Stimulated activated CD4-positive, alpha-beta T cell treated with anti-CD3 and anti-CD28 coated beads, Interleukin-4, amount 100 ng/mL, for 1 hour (primary cell): ENCODE results near the gene GSG1L.
"Not testable (repeated sequence)": the region's sequence is repeated elsewhere in the genome, so short reads cannot be mapped to it uniquely, and the experiment has no call there.

Experiments
- DNase-seq: peaks from one replicate; pipeline ENCODE4 v3.0.0-alpha.2; 2020

The GSG1L gene

DNA sequence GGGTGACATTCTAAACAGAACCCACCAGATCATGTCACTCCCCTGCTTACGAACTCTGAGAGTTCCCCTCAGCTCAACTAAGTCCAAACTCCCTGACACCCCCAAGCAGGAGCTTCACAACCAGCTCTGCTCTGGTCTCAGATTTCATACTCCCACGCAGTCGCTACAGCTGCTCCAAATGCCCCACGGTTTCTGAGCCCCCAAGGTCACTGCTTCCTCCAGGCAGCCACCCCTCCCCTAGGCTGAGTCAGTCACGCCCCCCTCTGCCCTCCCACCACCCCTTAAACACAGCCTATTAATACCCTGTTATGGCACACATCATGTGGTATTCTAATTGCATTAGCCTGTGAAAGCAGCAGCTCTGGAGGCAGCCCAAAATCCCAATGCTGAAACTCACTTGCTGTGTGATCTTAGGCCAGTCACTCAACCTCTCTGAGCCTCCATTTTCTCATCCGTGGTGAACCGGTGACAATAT lies 51.5 kb downstream of the GSG1L start:
- DNase-seq, result no peak

DNA sequence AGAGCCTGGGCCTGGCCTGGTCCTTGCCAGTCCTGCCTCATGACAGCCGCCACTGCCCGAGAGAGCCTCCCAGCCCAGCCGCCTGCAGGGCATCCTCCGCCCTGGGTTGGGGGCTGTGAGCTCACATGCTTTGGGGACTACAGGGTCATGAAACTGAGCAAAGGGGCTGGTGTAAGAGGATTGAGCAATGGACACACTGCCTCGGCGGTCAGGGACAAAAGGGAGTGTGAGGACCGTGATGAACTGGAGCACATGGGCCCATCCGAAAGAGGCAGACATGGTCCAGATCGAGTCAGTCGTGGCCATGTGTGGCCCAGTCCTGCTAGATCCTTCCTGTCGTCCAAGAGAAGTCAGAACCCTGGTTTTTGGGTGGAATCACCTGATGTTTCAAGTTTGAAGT lies 52.3 kb downstream of the GSG1L start:
- DNase-seq, result no peak

DNA sequence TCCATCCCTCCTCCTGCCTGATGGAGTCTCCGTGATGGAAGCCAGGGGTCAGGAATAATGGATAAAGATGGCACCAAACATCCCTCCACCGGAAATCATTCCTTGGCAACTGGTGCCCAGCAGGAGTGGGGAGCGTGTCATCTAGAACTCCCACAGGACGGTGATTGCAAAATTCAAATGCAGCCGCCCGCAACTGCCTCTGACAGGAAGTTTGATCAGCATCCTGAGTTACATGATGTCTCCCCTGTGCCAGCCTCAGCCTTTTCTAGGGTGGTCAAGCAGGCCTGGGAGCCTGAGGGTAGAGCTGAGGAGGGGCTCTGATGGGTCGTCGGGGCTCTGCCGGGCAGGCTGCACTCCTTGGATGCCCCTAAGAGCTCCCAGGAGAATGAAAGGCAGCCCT lies 52.8 kb downstream of the GSG1L start:
- no peak for DNase-seq

DNA sequence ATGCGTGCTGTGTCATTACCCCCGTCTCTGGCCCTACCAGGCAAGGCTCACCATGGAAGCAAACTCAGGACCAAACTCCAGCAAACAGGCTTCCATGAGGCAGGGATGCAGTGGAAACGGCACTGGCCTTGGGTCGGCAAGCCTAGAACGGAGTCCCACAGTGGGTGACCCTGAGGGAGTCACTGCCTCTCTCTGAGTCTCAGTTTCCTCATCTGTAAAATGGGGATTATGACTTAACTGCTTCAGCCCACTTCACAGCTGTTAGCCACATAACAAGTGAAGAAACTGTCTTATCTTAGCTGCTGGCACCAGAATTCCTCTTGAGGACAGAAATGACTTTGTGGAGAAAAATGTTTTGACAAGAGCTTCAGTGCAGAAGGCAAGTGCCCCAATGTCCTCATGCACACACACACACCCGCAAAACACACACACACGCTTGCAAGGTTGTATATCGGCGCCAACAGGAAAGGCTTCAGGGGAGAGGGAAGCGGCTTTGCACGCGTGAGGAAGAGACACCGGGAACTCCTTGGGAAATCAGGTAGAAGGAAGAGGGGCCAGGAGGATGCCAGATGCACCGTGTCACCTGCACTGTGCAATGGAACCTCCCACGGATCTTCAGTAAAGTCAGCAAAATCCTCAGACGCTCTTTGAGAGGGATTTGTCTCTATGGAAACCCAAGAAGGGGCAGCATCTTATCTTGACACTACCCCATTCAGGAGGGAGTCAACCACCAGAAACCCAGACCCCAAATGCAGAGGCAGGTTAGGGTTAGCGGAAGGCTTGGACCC lies 53.7 kb downstream of the GSG1L start:
- no peak for DNase-seq

DNA sequence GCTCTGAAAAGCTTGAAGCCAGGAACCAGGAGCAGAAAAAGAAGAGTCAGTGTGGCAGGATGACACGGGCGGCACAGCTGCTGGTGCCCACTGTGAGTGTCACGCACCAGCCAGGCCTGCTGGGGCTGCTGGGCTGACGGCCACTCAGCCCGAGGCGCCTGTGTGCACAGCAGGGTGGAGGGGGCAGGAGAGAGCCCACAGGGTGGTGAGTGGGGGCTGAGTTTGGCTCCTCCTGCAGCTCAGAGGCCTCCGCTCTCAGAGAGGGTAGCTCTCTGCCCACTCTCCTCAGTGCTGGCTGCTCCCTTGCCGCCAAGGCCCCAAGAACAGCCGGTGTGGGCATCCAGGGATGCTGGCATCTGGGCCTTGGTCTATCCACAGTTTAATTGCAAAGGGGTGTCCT lies 59.6 kb downstream of the GSG1L start:
- no peak for DNase-seq

DNA sequence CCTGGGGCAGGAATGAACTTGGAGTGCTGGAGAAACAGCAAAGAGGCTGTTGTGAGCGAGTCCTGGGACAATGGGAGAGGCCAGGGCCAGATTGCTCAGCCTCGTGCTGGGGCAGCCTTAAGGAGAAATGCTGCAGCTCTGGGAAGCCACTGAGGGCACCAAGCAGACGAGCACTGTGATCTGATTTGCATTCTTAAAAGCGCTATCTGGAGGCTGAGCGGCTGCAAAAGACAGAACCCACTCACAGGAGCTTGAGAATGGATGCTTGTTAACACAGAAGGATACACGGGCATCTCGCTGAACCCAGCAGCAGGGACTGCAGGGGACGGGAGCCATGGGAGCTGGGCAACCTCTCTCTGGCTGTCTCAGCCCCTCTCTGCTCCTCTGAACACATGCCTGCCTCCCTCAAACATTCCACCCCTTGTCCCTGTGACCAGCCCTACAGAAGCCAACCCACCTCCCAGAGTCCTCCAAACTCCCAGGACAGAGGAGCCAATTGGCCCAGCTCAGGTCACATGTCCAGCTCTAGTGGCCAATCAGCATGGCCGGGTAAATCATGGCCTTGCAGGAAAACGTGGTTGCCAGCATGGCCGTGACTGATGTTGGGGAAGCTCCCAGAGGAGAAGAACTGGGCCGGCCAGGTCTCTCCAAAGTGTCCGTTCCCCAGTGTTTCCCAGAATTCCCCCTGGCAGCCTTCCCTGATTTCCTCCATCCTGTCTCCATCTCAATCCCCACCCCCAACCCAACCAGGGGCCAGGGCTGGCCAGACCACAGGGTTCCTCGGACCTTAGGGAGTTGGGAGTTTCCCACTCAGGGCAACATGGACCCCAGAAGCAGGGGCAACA lies 60.3 kb downstream of the GSG1L start:
- DNase-seq, result no peak

DNA sequence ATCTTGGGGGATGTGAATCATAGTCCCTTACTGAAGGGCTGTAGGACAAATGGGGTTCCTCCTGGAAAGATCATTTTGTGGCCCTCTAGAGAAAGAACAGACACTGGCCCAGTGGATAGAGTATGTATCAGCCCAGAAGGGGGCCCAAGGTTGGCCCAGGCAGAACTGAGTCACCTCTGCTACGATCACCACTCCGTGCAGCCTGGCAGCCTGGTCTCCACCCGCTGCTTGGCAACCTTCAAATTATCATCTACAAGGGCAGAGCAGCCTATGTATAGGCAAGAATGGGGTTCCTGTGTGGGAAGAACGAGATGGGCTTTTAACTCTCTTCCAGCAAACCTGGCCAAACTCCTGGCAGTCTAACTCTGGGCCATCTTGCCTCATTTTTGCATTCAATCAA lies 61.9 kb downstream of the GSG1L start:
- DNase-seq, result no peak

DNA sequence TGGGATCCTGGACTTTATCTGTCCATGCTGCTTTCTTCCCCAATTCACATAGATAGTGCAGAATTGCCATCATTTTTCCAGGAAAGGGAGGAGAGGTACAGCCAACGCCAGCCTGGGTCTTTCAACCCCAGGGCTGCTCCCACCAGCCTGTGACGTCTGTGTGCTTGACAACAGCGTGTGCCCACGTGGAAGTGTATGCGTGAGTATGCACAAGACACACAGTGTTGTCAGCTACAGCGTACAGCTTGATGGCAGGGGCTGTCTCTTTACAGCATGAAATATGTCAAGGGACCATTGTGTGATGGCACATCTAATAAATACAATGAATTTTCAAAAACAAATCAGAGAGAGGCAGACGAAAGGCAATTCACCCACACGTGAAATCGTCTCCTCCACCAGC lies 62.3 kb downstream of the GSG1L start:
- DNase-seq, result no peak

DNA sequence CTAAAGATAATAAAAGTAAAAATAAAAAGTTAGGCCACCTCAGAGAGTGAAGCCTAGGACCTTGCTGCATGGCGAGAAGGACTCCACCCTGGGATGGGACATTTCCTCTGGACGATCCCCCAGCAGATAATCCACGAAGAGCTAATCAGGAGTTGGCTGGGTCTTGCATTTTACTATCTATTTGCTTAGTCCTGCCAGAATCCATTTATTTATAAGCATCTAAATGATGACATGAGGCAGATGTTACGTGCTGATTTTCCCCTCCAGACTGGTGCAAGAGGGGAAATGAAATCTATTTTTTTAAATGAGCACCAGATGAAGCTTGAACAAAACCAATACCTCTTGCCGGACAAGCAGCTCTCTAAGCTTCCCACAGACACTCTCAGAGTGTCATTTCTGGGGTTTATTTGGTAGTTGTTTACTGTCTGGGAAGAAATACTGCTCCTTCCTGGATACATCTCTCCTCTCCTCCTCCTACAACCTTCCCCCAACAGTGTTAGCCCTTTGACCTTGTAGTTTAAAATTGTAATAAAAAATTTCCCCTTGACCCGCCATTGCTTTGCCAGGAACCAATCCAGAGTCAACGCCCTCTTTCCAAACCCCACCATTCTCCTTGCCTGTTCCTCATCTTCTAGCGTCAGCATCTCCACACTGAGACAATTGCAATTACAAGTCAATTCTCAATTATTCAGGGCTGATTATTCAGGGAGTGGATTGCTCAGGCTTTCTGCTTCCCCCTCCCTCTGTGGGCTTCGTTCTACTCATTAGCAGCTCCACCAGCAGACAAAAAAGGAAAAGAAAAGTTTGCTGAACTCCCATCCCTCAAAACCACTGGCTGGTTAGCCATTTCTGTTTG lies 63.0 kb downstream of the GSG1L start:
- DNase-seq, result no peak

DNA sequence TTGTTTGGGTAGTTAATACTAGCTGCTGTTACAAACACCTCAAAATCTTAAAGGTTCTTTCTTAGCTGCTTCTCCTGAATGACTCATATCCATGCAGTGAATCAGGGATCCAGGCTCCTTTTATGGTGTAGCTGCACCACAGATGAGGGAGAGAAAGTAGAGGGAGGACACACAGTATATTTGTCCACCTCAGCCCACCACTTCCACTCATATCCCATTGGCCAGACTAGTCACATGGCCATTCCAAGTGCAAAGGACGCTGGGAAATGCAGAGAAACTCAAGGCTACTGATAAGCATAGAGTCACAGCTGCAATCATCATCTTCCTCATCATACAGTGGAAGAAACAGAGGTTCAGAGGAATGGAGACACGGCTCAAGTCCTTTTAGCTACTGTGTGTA lies 63.8 kb downstream of the GSG1L start:
- DNase-seq, result no peak

DNA sequence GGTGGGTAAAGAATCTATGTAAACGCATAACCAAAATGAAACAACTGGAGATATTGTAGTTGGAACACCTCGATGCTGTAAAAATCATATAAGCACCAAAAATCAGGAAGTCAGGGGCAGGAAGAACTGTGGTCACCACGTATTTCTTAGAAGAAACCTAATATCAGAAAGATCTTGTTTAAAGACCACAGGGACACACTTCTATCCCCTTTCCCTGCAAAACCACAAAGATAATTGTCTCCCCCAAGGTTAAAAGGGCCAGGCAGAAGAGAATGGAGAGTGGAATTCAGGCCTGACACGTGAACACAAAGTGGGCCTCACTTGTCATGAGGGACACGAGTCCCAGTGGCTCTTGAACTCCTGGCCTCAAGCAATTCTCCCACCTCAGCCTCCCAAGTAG lies 68.1 kb downstream of the GSG1L start:
- DNase-seq, result no peak

DNA sequence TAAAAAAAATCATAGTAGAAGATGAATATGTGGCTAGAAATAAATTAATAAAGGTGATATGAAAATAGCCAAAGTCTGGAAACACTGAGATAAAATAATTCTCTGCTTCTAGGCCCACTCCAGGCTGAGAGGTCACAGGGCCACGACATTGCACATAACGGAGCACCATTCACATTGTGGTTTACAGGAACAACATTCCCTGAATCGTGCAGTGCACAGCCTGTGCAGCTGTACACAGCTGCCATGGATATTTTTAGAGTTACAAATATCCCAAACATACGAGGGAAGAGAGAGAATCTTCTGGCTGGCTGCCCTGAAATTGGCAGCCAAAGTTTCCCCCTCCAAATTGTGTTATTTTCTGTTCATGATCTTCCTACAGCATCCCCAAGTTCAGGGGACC lies 68.8 kb downstream of the GSG1L start:
- DNase-seq, result no peak

DNA sequence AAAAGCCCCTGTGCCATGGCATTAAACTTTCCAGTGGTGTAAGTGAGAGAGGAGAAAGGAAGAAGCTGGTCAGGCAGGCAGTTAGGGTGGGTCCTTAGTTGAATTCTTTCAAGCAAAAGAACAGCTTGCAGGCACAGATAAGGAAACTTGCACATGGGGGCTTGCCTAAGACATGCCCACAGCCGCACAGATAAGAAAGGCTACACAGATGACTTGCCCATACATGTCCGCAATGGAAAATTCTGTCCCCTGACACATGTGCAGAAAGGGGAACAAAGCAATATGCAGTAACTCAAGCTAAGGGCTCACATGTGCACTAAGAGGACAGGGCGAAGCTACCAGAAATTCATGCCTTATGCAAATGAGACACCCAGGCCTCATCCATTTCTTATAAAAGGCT lies 69.9 kb downstream of the GSG1L start:
- DNase-seq, result no peak

DNA sequence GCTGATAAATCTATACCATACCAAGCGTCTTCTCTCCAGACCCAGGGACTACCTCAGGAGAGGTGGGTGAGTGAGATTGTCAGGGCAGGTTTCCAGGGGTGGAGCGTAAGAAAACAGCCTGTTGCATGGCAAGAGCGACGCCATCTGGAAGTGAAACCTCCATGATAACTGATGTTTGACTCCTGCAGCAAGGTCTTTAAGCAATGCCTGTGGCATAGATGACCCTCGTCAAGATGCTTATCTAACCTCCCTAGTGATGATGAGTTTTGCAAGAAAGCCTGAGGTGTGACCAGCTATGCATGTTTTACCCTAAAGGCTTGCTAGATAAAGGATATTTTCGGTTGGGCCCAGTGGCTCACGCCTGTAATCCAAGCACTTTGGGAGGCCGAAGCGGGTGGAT lies 71.6 kb downstream of the GSG1L start:
- no peak for DNase-seq

DNA sequence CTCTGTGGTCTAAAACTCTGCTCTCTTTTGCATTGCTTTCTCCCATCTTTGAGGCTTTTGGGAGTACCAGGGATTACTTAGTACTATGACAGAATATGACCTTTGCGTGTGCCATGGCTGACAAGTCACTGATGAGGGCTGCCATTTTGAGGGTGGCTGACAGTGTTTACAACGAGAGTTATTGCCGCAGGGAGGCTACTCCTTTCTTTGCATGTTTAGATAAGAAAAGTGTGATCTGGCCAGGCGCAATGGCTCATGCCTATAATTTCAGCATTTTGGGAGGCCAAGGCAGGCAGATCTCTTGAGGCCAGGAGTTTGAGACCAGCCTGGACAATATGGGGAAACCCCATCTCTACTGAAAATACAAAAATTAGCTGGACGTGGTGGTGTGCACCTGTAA lies 77.5 kb downstream of the GSG1L start:
- DNase-seq, result no peak

DNA sequence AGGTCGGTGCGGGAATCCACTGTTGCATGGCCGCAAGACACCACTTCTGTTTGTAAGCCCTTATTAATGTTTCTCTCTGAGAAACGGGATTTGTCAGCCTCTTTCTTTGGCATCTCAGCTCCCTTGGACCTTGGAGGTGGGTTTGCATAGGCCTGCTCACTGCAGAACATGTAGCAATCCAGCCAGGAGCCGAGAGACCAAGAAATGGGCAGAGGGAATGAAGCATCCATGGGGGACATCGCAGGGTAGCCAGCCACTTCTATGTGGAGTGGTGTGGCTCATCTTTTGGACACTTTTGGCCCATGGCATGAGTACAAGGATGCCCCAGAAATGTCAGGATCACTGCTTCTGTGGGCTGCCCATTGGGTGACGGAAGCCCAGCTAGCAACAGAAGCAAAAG lies 79.4 kb downstream of the GSG1L start:
- no peak for DNase-seq

DNA sequence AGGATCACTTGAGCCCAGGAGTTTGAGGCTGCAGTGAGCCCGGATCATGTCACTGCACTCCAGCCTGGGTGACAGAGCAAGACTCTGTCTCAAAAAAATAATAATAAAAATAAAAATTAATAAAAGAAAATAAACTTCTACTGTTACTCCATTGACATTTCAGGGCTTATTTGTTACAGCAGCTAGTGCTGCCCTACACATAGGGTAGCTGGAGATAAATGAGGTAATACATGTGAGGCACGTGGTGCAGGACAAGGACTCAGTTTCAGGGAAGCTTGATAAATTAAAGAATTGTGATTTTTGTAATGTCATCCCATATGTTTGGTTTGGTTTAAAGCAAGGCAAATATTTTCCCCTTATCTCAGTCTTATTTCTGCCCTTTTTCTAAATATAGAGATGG lies 80.3 kb downstream of the GSG1L start:
- DNase-seq, result no peak

DNA sequence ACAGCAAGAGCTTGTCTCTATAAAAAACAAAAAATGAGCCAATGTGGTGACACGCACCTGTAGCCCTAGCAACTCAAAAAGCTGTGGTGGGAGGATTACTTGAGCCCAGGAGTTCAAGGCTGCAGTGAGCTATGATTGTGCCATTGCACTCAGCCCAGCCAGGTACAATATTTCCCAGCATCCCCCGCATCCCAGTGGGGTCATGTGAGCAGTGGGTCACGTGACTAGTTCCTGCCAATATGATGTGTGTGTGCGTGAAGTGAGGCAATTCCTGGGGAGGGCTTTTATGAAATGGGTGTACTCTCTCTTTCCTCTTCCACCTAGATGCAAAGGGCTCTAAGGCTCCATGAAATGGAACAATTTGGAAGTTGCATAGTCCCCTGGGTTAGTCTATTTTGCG lies 81.3 kb downstream of the GSG1L start:
- DNase-seq, result no peak

DNA sequence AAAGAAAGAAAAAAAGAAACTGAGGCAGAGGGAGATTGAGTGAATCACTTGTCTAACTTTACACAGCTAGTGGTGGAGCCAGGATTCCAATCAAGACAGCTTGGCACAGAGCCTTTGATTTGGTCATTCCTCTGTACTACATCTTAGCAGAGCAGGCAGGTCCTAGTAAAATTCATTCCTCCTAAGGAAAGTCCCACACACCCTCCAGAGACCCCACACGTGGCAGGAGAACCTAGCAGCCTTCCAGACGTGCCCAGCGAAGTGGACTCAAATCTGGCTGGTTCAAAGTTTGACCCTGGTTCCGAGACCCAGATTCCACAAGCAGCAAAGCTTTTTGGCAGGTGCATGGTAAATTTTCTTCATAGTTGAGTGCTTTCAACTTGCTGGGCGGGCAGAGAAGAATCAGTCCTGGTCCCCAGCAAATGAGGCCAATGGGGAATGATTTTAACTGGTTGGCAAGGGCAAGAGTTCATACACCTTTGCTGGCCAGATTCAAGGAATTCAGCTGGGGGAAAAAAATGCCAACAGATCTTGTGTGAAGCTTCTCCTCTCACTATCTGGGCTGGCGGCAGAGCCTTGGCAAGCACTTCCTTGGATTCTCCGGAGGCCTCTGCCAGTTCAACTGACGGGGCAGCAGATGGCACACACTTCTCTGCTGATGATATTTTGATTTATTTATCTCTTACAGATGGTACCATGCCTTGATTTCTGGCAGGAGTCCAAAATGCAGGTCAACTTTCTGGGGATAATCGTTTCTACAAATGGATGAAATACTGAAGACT lies 82.4 kb downstream of the GSG1L start:
- DNase-seq, result no peak

DNA sequence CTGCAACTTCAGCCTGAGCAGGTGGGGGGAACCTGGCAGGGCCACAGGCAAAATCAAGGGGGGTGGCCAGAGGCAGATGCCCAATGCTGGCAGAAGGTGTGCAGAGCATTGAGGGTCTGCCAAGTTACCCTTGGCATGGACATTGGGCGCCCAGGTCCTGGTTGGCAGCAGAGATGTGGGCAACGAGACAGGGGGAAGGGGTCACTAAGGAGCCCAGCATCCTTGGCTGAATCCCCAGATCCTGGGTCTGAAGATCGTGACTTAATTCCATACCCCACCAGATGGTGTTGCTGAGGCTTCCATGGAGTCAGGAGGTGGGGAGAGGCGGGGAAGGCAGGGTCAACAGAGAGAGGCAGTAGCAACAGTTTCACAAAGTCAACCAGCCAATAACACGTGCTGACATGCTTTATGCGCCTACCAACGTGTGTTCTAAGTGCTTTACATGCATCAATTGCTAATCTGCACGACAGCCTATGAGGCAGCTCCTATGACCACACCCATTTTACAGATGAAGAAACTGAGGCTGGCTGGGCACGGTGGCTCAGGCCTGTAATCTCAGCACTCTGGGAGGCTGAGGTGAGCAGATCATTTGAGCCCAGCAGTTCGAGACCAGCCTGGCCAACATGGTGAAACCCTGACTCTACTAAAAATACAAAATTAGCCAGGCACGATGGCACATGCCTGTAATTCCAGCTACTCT lies 83.3 kb downstream of the GSG1L start:
- no peak for DNase-seq

DNA sequence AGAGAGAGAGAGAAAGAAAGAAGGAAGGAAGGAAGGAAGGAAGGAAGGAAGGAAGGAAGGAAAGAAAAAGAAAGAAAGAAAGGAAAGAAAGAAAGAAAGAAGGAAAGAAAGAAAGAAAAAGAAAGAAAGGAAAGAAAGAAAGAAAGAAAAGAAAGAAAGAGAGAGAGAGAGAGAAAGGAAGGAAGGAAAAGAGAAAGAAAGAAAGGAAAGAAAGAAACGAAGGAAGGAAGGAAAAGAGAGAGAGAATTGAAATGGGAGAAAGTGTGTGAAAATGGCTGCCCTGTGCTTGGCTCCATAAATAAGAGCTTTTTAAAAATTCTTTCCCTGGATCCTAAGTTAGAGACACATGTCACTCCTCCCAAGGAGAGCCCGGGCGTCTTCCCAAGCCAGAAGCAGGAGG lies 83.8 kb downstream of the GSG1L start:
- DNase-seq, result not testable (repeated sequence)

DNA sequence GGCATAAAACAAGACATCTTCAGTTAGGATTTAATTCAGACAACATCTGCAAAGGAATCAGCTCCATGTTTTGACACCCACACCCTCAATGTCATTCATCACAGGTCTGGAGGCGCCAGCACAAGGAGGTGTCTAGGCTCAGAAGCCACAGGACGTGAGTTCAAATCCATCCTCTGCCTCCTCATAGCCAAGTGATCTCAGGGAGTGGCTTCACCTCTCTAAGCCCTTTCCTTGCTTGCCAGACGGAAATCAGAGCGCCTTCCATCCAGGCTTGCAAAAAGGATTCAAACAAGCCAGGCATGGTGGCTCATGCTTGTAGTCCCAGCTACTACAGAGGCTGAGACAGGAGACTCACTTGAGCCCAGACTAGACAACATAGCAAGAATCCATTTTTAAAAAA lies 84.6 kb downstream of the GSG1L start:
- no peak for DNase-seq
